Activated T-helper 1 cell treated with anti-CD3 and anti-CD28 coated beads, Interleukin-2, amount 50 U/mL, for 16 hours (primary cell): Measurements from ENCODE around the gene TENT4A.

Source experiments
- DNase-seq, 2 donors: peaks; one replicate each; pipeline ENCODE4 v3.0.0-alpha.2; 2020; ENCODE audit warnings: low read depth in 1 of 2, low spot score in 1 of 2

The TENT4A gene

GRCh38 chr5:6717247-6717646, 4.0 kb downstream of the TENT4A start:
- DNase-seq = no peak

DNA sequence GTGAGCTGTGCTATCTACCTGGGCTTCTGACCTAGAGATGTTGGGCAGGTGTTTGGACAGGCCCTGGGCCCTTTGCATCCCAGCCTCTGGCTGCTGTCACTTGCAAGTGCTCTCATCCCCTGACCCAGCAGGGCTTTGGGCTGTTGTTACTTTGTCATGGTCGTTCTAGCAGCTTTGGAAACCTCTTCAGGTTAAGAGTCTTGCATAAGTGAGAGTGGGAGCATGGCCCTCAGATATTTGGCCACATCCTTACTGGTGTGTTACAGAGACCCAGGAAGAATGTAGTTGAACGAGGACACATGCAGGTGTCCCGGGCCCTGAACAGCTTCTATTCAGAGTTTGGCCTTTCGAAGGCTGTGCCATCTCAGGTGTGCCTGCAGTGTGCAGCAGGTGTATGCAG, 4.5 kb downstream of the TENT4A start:
- no peak for DNase-seq

DNA sequence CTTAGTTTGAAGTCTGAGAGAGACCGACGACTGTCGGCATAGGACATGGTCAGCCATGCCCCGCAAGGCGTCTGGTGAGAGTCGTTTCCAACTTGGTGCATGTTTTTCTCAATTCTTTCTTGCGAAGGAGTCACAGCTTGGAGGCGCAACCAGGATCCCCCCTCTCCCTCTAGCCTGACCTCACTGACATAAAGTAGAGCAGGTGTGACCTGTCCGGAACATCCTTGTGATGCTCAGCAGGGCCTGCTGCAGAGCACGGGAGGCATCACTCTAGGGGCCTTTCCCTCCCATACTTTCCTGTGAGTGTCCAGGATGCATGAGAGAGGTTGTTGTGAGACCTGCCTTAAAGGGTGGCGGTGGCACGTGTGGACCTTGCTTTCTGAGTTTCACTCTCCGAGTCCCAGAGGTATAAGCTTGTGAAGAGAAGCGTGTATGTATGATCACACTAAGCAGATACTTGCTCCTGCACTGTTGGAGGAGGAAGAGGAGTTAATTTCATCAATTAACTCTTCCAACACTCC, 5.0 kb downstream of the TENT4A start:
- no peak for DNase-seq

DNA sequence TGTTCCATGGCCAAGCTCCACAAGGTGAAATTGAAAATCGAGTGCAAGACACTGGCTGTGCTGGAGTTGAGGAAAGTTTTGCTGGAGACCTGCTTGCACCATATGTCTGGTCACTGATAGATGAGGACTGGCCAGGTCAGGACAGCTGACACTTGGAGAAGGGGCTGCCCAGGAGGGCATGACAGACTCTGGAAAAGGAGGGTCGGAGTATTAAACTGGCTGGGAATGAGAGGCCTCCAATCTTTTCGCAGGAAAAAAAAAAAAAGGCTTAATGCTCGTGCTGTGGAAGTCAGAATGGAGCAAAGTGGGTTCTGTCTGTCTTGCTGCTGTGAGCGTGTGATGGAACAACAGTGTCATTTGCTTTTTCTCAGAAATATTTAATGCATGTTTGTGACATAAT, 5.5 kb downstream of the TENT4A start:
- DNase-seq = no peak

DNA sequence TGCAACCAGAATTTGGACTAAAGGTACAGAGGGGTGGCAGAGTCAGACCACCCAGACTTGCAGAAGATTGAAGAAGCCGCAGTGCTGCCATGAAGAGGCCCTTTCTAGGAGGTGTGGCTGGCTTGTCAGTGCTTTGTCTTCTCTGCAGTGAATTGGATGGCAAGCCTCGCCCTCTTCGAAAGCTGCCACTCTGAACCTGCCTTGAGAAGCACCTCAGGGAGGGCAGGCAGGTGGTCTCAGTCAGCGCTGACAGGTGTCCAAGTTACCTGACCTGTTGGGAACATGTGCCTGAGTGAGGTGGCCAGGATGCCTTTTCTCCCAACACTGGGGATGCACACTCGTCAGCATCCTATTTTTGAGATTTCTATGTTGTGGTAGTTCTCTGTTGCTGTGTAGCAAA, 6.2 kb downstream of the TENT4A start:
- no peak for DNase-seq

- DNase-seq = no peak
Measured at GRCh38 chr5:6719896-6720560, 6.8 kb downstream of the TENT4A start.

DNA sequence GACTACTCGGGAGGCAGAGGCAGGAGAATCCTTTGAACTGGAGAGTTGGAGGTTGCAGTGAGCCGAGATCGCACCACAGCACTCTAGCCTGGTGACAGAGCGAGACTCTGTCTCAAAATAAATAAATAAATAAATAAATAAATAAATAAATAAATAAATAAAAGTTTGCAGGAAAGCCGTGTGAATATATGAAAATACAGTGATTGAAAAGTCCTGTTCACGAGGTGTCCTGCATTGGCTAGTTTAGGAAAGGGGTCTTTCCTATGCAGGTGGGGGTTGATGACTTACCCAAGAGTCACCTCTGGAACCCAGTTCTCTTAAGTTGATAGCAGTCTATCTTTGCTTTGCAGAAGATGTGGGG, 7.3 kb downstream of the TENT4A start:
- no peak for DNase-seq

DNA sequence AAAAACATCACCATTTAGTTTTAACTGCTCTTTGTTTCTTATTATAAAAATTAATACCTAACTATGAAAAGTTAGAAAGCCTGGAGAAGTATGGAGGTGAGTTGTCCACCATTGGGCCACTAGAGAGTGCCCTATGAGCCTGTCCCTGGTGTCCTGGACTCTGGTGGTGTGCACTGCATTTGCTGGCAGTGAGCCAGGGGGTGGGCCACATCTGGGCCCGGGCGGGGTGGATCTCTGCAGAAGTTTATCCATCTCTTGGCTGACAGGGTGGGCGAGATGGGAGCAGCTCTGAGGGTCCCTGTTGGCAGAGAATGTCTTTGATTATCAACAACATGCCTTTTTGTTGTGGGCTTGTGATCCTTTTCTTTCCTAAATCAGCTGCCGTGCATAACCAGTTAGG, 8.2 kb downstream of the TENT4A start:
- DNase-seq = no peak

DNA sequence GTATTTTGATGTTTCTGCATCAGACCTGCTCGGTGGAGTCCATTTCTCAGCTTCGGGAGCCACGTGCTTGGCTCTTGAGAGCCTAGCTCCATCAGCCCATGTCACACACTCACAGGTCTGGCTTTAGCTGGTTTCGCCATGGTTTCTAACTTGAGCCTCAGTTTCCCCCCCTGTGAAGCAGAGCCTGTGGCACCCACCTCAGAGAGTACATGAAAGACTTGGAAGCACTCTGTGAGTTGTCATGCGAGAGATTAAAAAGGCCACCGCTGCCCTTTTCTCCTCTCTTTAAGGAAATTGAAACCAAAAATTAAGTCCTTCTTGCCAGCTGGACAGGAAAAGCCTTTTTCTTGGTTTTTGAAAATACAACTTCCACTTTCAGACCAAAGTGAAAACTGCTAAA, 8.8 kb downstream of the TENT4A start:
- no peak for DNase-seq

GRCh38 chr5:6723122-6723815, 10.0 kb downstream of the TENT4A start:
- DNase-seq = no peak

DNA sequence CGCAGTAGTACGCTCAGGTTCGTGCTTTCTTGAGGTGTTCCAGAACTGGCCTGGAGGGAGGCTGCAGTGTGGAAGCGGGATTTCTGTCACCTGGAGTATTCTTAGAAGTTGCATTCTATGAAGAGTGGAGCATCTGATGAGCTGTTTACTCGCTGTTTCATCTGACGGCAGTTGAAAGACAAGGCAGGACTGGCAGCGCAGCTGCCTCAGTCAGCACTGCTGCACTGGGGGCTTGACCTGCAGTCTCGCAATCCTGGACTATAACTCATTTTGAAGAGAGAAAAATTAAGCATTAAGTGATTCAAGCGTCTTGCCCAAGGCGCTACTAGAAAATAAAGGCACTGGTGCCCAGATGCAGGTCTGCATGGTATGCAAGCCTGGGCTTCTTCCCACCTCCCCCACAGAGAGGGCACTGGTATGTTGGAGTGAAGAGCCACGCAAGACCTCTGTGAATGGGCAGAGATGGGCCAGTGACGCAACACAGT, 10.6 kb downstream of the TENT4A start:
- no peak for DNase-seq

DNA sequence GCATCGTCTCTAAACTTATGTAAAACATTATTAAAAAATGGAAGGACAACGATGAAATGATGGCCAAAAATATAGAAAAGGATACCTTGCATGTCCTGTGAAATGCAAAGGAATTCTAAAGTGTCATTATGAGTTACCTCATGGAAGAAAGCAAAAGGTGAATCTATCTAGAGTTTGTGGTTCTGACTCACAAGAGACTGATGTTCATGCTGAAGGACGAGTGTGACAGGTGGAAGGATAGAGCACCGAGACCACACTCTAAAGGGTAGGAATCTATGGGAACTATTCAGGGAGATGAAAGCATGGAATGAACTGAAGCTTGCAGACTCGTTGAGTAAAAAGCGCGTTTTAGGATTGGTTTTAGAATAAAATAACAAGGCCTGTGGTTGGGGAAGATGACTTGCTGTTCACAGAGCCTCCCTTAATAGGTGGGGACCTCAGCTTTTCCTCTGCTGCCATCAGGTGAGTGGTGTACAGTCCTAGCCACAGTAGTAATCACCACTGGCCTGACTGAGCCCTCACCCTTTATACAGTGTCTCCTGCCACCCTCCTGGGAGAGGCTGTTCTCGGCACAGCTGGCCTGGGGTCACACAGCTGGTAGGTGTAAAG, 11.2 kb downstream of the TENT4A start:
- DNase-seq = no peak

GRCh38 chr5:6725421-6725820, 12.2 kb downstream of the TENT4A start:
- no peak for DNase-seq

DNA sequence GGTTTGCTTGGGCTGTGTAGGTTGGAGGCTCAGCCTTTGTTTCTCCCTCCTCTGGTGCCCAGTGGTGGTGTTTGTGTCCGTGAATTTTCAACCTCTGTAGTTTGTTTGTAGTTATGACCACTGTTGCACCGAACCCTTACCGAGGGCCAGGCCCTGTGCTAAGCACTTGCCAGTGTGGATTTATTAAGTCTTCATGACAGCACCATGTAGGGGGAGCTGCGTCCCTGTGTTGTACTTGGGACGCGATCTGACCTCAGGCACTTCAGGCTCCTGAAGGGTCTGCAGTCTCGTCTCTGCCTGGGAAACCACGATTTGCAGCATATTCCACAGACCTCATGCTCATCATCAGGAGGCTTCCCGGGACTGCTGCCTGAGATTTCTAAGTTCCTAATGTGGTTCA, 12.8 kb downstream of the TENT4A start:
- DNase-seq = no peak

DNA sequence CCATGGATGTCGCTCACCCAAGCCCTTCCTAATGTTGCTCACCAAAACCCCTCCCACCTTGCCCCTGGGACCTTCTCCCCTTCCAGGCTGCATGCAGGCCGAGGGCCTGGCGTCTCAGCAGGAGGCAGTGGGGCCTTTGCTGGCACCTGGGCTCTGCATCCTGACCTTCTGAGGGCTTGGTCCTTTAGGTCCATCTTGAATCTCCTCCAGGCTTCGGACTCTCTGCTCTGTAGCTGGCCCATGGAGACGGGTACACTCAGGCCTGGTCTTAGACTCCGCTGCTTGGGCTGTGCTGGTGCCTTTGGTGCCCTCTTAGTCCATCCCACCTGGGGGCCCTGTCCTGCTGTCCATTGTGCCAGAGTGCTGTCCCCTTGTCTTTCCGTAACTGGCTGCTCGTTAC, 14.0 kb downstream of the TENT4A start:
- no peak for DNase-seq

DNA sequence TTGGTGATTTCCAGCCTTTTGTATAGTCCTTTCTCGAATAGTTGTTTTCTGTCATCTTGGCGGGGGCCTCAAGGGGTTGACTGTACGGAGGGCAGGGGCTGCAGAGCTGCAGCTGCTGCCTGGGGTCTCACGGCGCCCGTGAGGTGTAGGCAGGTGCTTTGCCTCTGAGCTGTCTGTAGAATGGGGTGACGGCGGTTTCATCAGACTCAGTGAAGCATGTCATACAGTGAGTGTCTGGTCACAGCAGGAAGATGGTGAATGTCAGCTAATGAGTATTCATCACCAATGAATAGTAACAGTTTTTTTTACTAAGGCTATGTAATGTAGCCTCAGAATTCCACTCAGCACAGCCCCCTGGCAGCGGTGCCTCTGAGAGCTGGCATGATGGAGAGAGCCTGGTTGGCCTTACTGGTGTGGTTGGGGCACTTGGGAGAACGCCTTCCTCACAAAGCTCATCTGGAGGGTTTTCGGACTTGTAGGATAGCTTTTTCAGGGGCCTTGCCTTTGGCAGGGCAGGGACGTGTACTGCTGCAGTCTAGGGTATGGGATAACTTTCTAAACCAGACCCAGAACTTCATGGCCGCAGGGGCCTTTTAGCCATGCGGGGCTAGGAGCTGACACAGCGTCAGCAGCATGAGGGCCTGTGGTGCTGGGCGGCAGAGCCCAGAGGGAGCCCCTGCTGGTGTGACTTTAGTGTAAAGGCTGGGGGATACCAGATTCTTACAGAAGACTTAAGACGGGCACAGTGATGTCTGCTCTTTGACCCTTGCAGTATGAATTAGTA, 15.0 kb downstream of the TENT4A start:
- DNase-seq = no peak

DNA sequence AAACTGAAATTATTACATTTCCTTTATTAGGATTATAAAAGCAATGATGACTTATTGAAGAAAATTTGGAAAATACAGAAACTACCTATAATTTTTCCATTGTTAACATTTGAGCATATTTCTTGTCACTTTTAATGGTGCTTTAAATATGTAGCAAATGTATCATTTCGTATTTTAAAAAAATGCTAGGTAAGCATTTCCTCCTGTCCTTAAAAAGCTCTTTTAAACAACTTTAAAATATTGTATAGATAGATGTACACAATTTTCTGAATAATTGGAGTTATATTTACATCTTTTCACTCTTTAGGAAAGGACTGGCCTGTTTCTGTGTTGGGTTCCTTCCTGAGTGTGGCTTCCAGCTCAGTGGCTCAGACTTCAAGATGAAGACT, 15.6 kb downstream of the TENT4A start:
- DNase-seq = no peak

GRCh38 chr5:6729386-6730310, 16.4 kb downstream of the TENT4A start:
- peak in 1 of 2 donors; percentile 26 for DNase-seq

- DNase-seq = no peak
Measured at GRCh38 chr5:6730407-6730806, 17.2 kb downstream of the TENT4A start.

DNA sequence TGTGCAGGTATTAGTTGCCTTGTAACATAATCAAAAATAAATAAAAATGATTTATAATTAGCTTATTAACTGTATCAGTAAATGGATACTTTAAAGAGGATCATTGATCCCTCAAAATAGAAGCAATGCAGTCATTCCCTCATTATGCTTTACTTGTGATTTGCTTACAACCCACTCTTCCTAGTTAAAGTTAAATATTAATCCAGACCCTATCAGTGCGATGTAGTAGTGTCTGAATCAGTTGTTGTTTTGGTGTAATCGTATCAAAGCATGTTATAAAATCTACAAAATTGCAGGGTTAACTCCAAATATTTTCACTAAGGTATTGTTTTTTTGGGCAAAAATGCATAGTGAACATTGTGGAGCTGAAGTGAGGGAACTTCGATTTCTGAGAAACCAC, 17.6 kb downstream of the TENT4A start:
- DNase-seq = no peak
